Tongue (tissue), 2 donors: ENCODE results near the gene CBARP. TPM values are rescaled to one million over a fixed set of nuclear protein-coding genes. Genes with fewer than 3 reads are reported as not detected.
A peak's percentile ranks its signal among the peaks of the same experiment; 100 is the strongest.

Experiments
- DNase-seq: peaks from one replicate; pipeline ENCODE4 v3.0.0-alpha.2; 2015
- total RNA-seq: library from RNA; depleted of rRNA; stranded (reverse); fragments of >200 nt; gene quantifications from one replicate; pipeline ENCODE4 v1.2.3, GENCODE V29; 2014

The CBARP gene, protein sequence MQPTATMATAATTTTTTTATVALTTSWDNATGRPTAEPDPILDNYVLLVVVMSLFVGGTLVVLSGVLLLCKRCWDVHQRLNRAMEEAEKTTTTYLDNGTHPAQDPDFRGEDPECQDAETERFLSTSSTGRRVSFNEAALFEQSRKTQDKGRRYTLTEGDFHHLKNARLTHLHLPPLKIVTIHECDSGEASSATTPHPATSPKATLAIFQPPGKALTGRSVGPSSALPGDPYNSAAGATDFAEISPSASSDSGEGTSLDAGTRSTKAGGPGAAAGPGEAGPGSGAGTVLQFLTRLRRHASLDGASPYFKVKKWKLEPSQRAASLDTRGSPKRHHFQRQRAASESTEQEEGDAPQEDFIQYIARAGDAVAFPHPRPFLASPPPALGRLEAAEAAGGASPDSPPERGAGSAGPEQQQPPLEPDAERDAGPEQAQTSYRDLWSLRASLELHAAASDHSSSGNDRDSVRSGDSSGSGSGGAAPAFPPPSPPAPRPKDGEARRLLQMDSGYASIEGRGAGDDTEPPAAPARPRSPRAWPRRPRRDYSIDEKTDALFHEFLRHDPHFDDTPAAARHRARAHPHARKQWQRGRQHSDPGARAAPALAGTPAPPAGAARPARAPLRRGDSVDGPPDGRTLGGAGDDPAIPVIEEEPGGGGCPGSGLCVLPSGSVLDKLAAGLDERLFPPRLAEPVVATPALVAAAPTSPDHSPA
- total RNA-seq: 1.1 TPM

DNA sequence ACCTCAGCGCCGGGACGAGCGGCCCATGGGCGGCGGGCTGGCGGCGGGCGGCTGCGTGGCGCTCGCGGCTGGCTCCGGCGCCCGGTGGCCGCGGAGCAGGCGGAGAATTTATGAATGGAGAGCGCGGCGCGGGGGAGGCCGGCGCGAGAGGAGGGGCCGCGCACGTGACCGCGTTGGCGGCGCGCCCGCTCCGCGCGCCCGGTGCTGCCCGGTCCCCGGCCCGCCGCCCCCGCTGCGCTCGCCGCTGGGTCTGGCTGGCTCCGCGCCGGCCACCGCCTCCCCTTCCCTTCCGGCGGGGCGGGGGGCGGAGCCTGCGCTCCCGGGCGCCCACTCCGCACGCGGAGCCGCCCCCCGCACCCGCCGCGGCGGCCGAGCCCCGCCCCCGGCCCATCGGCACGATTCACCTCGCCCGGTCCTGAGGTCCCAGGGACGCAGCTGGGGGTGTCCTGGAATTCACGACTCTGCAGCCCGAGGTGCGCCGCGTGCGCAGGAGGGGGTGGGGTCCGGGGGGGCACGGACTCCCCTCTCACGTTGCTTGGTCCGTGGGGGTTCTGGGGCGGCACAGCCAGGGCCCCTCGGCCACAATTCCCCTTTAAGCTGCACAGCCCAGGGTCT lies at the start of gene CBARP:
Gene CBARP (minus strand): TSS at position 252 of the 615 bp plus-strand sequence. CDS start 1,905 bp downstream, outside the sequence.
- peak; percentile 67 for DNase-seq

DNA sequence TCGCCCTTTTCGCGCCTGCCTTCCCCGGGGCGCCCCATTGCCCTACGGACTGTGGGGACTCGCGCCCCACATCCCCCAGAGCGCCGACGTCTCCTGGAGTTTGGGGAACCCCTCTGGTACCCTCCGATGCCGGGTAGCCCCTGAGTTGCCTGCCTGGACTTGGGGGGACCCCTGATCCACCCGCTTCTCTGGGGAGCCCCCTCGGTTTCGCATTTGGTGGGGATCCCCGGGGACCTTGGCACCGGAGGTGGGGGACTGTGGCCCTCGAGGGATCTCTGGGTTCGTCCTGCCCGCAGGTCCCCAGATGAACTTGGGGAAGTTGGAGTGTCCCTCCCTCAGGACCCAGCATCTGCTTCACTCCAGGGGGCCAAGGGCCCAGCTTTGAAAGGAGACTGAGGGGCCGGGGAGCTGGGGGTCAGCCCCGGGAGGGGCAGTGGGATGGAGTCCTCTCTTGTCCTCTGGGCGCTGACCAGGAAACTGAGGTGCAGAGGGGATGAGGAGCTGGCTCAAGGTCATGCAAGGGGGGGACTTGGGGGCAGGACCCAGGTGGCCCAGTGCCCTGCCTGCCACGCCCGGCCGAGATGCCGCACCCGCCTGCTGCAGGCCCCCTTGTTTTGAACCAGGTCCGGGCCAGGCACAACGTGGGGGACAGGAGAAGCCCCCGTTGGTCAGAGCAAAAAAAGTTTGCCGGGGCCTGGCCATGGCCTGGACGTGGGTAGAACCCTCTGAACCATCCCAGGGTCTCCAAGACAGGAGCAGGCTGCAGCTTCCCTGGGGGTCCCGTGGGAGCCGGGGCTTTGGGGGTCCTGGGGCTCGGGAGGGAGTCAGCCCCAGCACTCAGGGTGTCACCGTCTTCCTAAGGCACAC lies 48.9 kb upstream of the CBARP start:
- no peak for DNase-seq

DNA sequence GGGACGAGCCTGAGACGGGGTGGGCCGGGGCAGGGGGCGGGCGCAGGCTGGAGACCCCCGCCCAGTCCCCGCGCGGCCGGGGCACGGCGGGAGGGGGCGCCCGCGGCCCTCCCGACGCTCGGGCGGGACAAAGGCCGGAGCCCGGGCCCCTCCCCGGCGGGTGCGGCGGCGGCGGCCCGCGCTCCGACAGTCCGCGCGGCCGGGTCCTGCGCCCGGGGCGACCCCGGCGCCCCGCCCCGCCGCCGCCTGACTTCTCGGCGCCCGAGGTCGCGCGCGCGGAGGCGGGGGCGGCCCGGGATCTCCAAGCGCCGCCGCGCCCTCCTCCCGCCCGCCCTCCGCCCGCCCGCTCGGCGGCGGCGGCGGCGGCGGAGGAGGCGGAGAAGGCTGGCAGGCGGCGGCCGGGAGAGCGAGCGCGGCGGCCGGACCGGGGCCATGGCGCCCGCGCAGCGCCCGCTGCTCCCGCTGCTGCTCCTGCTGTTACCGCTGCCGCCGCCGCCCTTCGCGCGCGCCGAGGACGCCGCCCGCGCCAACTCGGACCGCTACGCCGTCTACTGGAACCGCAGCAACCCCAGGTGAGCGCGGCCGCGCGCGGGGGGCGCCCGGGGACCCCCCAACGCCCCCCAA lies 48.0 kb upstream of the CBARP start, which contains the start of gene EFNA2:
Gene EFNA2 (plus strand): TSS at position 137 of the 624 bp plus-strand sequence. CDS start 296 bp downstream, at position 433.
- peak; percentile 40 for DNase-seq

DNA sequence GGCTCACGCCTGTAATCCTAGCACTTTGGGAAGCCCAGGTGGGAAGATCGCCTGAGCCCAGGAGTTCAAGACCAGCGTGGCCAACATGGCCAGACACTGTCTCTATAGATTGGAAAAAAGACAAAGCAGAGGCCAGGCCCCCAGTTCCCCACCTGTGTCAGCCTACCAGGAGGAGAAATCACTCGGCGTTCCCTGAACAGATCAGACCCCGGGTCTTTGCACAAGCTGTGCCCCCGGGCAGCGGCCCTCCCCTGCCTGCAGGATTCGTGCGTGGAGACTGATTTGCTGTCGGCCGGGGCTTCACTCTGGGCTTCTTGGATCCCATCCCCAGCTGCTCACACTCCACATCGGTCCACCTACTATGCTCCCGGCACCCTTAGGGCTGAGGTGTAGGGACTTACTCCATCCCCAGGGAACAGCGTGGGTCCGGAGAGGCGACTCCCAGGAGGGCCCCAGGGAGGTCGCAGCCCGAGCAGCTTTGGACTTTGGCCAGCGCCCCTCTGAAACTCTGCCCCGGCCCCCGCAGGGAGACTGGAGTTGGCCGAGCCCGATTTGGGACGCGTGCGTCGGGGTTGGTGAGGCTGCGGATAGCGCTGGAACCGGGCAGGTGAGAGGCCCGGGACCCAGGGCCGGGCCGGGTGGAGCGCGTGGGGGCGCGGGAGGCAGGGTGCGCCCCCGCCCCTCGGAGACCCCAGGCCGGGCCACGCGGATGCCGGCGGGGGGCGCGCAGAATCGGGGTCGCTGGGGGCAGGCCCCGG lies 47.4 kb upstream of the CBARP start:
- DNase-seq: no peak

DNA sequence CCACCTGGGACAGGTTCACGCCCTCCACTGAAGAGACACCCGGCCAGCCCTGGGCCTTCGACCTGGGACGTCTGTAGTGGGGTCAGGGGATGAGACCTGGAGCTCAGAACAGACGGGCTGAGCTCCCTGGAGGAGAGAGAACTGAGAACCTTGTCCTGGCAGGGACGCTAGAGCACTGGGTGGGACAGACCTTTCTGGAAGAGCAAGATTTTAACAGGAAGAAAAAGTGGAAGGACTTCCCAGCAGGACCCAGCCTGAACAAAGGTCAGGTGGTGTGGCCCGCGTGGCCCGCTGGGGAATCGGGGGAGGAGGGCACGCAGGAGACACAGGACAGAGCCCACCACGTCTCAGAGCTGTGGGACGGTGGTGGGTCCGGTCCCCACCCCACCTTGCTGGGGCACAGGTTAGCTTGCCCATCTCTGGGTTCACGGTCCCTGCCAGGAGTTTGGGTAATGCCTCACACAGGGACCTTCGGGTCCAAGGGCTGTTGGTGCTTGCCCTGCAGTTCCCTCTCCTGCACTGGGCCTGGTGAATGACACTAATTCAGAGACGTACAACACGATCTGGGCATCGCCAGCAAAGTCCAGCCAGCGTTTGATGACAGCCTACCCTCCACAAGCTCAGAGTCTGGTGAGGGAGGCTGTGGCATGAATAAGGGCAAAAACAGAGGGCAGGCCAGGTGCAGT lies 46.6 kb upstream of the CBARP start:
- DNase-seq: no peak

DNA sequence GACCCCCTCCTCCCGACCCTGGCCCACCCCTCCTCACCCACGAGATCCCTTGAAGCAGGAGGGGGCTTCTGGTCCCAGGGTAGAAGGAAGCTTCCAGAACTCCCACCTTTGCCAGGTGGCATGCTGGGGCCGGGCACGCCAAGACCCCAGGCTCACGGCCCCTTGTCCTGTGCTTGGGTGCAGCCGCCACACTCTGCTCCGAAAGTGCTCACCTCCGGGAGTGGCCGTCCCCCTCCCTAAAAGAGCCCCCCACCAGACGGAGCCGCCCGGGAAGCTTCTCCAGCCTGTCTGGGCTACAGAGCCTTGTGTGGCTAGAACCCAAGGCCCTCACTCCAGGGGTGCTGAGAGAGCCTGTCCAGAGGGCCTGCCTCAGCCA lies 46.1 kb upstream of the CBARP start:
- no peak for DNase-seq

DNA sequence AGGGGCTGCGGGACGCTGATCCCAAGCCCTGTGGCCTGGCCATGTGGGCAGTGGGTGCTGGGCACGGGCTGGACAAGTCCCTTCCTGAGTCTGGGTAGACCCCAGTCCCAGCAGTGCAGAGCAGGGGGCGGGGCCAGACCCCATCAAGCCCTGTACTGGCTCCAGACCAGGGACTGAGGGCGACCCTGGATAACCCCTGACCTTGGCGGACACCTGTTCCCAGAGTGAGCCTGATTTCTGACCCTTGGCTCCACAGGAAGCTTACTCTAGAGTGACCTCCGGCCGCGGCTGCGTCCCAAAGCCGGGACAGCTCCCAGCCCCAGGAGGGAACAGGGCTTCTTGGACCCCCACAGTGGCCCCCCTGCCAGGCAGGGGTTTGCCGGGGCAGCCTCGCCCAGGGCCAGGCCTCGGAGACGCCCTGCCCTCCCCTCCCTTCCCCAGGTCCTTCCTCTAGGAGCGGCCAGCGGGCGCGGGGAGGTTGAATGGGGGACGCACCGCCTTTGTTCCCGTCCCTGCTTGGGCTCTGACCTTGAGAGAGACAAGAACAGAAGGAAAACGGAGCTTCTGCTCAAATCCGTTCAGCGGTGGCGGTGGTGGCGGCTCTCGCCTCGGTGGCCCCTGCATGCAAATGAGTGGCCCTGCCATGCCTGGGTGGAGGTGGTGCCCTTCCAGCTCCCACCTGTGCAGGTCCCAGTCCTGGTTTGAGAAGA lies 45.6 kb upstream of the CBARP start:
- DNase-seq: no peak

DNA sequence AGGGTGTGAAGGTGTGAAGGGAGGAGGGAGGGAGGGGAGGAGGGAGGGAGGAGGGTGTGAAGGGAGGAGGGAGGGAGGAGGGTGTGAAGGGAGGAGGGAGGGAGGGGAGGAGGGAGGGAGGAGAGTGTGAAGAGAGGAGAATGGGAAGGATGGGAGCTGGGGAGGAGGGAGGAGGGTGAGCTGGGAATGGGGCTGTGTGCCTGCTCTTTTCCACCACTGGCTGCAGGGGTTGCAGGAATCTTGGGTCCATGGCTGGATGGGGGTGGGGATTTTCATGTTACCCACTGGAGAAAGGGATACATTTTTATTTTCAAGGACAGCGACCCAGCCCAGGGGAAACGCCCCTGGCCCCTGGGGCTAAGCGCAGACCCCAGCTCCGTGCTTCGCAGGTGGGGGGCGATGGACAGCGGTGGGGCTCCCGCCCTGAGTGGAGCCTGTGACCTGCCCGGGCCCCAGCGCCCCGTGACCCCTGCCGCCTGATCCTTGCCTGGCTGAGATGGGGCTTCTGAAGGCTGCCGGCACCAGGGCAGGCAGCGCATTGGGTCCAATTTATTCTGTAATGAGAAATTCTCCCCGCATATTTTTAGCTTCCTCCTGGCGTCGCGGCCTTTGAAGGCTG lies 44.9 kb upstream of the CBARP start:
- no peak for DNase-seq

DNA sequence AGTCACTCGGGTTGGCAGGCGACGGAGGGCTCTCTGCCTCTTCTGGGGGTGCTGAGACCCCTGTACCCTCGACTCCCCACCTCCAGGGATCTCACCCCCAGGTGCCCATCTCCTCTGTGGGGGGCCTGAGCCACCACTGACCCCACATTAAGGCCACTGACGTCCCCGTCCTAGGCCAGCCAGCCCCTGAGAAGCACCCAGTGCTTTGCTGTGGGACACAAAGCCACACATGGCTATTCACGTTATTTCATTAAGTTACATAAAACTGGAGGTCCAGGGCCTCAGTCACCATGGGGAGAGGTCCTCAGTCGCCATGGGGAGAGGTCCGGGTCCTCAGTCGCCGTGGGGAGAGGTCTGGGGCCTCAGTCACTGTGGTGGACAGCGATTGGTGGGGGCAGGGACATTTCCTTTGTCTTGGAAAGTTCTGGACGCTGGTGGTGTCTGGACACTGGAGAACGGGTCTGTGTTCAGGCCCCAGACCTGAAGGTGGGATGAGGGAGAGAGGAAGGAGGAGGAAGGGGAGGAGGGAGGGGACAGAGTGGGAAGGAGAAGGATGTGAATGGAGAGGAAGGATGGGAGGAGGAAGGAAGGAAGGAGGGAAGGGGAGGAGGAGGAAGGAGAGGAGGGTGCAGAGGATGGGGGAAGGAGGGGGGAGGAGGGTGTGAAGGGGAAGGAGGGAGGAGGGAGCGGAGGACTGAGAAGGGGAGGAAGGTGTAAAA lies 43.9 kb upstream of the CBARP start:
- DNase-seq: no peak

DNA sequence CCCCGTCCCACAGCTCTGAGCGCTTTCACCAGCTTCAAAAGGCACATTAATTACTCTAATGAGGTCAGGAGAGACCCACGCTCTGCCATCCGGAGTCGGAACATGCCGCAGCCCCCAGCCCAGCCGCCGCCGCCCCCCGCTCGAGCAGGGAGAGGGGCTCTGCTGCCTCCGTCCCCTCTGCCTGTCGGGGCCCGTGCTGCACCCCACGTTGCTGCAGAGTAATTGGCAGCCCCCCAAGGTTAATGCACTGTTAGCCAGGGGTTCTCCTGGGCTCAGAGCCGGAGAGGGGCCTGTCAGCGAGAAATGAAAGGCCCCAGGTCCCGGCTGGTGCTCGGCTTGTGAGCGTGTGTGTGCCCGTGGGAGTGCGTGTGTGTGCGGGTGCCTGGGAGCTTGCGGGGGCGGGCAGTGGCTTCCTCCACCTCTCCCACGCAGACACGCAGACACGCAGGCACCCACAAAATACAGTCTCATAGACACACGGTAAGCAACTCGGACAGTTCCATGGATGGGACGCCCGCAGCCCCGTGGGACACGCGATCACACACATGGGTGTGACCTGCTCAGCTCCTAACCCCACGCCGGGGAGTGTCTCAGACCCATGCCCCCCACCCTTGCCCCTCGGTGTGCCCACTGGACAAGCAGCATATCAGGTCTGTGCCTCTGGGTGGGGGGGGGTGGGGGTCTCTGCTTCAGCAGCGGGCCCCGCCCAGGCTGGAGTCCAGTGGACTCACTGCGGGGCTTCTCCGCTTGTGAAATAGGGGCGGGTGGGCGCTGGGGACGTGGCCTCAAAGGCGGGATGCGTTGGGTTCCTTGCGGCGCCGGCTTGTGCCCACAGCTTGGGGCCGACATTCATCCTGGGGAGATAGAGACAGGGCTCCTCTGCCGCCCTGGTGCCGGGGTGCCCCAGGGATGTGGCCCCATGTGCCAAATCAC lies 43.1 kb upstream of the CBARP start:
- DNase-seq: no peak

DNA sequence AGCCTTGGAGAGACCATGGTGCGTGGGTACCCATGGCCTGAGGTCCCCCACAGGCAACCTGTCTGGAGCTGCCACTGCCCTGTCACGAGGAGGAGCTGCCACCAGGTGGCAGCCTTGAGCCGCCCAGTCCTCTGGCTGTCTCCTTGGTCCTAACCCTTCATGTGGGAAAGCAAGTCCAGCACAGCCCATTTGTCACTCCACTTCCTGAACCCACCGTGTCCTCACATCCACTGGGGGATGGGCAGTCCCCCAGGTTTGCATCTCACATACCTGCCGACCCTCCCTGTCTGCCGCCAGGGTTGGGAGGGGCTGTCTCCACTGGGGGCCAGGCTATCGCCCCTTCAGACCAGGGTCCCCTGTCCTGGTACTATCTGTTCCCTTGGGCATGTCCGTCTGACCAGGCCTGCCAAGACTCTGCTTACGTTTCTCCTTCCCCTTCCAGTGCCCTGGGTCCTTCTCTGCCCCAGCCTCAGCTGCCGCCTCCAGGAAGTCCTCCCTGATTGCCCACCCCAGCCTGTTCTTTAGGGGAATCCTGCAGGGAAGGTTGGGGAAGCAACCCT lies 42.1 kb upstream of the CBARP start:
- DNase-seq: peak; percentile 93

DNA sequence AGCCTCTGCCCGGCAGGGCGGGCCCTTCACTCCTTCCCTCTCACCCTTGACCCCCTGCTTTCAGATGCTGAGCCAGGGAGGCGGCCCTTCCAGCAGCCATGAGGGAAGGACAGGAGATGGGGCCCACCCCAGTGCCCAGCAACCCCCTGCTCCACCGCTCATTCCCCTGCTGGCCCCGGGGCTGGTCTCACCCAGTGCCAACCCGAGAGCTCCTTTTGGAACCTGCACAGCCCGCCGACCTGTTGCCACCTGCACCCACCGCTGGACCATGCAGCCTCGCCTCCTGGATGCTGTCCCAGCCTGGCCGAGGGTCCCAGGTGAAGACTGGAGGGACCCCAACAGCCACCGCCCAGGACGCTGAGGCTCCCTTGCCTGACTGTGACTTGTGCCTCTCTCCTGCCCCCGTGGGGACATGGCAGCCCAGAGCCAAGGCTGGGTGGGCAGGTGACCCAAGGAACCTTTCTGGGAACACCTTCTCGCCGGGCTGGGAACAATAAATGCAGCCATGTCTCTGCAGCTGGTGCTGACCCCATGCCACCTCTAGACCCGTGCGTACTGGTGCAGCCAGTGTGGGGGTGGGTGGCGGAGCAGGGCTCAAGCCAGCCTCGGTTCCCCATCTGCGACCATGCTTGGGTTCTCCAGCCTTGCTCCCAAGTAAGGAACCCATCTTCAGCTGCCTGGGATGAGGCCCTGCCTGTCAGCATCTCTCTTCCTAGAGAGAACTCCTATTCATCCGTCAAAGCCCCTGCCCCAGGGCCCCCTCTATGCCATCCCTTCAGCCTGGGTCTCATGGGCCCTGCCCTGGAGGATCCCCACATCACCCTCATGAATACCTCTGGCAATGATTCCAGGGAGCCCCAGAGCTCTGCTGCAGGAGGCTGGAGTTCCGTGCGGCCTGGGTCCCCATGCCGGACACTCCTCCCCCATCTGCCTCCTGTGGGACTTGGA lies 41.2 kb upstream of the CBARP start:
- DNase-seq: no peak

DNA sequence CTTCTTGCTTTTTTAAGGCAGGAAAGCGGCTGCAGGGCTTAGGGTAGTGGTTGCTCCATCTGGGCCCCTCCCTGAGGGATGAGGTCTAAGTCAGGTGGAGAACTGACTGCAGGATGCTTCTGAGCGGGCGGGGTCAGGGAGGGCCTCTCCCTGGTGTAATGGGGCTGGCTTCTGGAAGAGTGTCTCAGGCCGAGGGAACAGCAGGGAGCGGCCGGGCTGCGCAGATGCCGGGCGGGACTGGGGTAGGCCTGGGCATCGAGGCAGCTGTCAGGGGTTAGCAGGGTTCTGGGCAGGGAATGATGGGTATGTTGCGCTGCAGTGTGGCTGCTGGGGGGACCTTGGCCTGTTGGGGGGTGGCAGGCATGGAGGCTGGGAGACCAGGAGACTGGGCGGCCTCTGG lies 40.3 kb upstream of the CBARP start:
- DNase-seq: no peak

DNA sequence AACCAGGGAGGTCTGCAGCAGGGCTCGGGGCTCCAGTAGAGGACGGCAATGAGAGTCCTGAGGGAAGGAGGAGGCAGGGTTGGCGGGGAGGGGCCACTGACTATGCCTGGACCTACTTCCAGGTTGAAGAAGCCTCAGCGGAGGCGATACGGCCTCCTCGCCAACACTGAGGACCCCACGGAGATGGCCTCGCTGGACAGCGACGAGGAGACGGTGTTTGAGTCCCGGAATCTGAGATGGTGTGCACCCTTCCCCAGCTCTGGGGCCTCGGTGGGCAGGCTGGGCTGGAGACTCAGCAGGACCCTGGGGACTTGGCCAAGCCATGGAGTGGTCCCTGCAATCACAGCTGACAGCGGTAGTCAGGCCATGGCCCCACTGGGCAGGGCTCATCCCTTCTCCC lies 39.3 kb upstream of the CBARP start:
- DNase-seq: no peak

DNA sequence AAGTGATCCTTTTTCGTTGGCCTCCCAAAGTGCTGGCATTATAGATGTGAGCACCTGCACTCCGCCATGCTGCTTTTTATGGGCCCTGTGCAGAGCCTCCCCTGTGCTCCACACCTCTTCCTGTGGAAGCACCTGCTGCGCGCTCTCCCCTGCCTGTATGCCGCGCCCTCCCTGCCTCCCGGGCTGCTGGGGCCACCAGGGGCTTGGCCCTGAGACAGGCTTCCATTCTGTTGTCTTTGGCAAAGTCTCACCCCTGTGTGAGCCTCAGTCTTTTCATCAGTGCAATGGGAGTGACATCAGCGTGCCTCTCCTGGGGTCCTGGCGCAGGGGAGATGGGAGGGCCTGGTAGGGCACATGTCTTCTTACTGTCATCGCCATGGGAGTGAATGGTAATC lies 38.8 kb upstream of the CBARP start:
- DNase-seq: no peak
